ENCODE data around the gene NMU. TPM values are rescaled to one million over a fixed set of nuclear protein-coding genes. Genes with fewer than 3 reads are reported as not detected.

Gene NMU
- total RNA-seq, 1 experiment from 2014 or later: 0.54 TPM

GRCh38 chr4:55574252-55574651, 61.8 kb downstream of the NMU start:
- no peaks in the 10 kb centered on the region for H3K27me3 ChIP-seq (ENCODE audit: control insufficient read depth, insufficient read depth, low read length)
- intact Hi-C loops (cut with micrococcal nuclease; ENCODE audit: unreplicated experiment) (no loop called here), in situ Hi-C loops (cut with HindIII; ENCODE audit: low pct_unique_long_range_greater_than_20kb, low sequenced_read_pairs) (no loop called here)
- 0 out of 2 replicates have a peak, but pooled peaks cover 3% of the 10 kb centered on the region for H3K9me3 ChIP-seq (ENCODE audit: control insufficient read depth, insufficient read depth, low read depth, low read length)
- no peaks in the 10 kb centered on the region for H3K4me1 ChIP-seq (ENCODE audit: control insufficient read depth, insufficient read depth, low read length)
- CTCF ChIA-PET: no interaction called here
- no peaks in the 10 kb centered on the region for H3K36me3 ChIP-seq (ENCODE audit: control insufficient read depth, insufficient read depth, low read length)
- TF ChIP-seq SIN3A (IDR thresholded peaks at IDR 0.05; ENCODE audit: borderline replicate concordance, insufficient read depth, low read depth, low read length): no peak
- TF ChIP-seq POLR2AphosphoS5 (IDR thresholded peaks at IDR 0.05; ENCODE audit: low read depth, low read length): no peak
- no peak for TF ChIP-seq CTCF (IDR thresholded peaks at IDR 0.05)
- TF ChIP-seq REST (IDR thresholded peaks at IDR 0.05; ENCODE audit: insufficient read depth in 1 of 2, low read depth in 2 of 2, low read length in 1 of 2): no peak
- no peak for TF ChIP-seq TCF7L2 (IDR thresholded peaks at IDR 0.05; ENCODE audit: low read depth, low read length)
- POLR2A ChIA-PET: interaction anchor here (0.6 kb wide), 1 partner anchor 9 kb away, joined by 4 read pairs; no protein-coding TSS in a partner anchor
- H3K27ac ChIP-seq (ENCODE audit: low read length): no peak overlapping the region
- DNase-seq (ENCODE audit: low read depth, low spot score): no peak
- no TSS peak for BruUV-seq (replicated peaks)
- H3K4me3 ChIP-seq (ENCODE audit: low read depth in 2 of 2, low read length in 2 of 2): no peak overlapping the region
- ATAC-seq: no peak

- ATAC-seq (no peak), DNase-seq (ENCODE audit: low read depth, low spot score) (no peak)
- POLR2A ChIA-PET: no interaction called here
- intact Hi-C loops (cut with micrococcal nuclease; ENCODE audit: unreplicated experiment): no loop called here
- H3K27ac ChIP-seq (ENCODE audit: low read length): no peak overlapping the region
- H3K9me3 ChIP-seq (ENCODE audit: control insufficient read depth, insufficient read depth, low read depth, low read length): 0 out of 2 replicates have a peak, but pooled peaks cover 3% of the 10 kb centered on the region
- H3K4me1 ChIP-seq (ENCODE audit: control insufficient read depth, insufficient read depth, low read length): no peaks in the 10 kb centered on the region
- CTCF ChIA-PET: no interaction called here
- no peaks in the 10 kb centered on the region for H3K27me3 ChIP-seq (ENCODE audit: control insufficient read depth, insufficient read depth, low read length)
- in situ Hi-C loops (cut with HindIII; ENCODE audit: low pct_unique_long_range_greater_than_20kb, low sequenced_read_pairs): no loop called here
- TF ChIP-seq REST (IDR thresholded peaks at IDR 0.05; ENCODE audit: insufficient read depth in 1 of 2, low read depth in 2 of 2, low read length in 1 of 2): no peak
- TF ChIP-seq TCF7L2 (IDR thresholded peaks at IDR 0.05; ENCODE audit: low read depth, low read length): no peak
- TF ChIP-seq POLR2AphosphoS5 (IDR thresholded peaks at IDR 0.05; ENCODE audit: low read depth, low read length): no peak
- TF ChIP-seq CTCF (IDR thresholded peaks at IDR 0.05): no peak
- TF ChIP-seq SIN3A (IDR thresholded peaks at IDR 0.05; ENCODE audit: borderline replicate concordance, insufficient read depth, low read depth, low read length): no peak
- no peaks in the 10 kb centered on the region for H3K36me3 ChIP-seq (ENCODE audit: control insufficient read depth, insufficient read depth, low read length)
- BruUV-seq (replicated peaks): no TSS peak
- no peak overlapping the region for H3K4me3 ChIP-seq (ENCODE audit: low read depth in 2 of 2, low read length in 2 of 2)
Measured at GRCh38 chr4:55571806-55572205, 64.3 kb downstream of the NMU start.
